Choroid plexus epithelial cell (primary cell): ENCODE results near the gene LAMA4.
A peak's percentile ranks its signal among the peaks of the same experiment; 100 is the strongest.

Experiments
- DNase-seq: peaks from one replicate; pipeline ENCODE4 v3.0.0-alpha.2; 2010; ENCODE audit warnings: low read depth
- H3K4me3 ChIP-seq: 2 replicates; pipeline ENCODE4 v1.5.1; 2011; ENCODE audit warnings: low read depth, mild to moderate bottlenecking, control low read depth, low read length, moderate library complexity
- CTCF ChIP-seq: conservative IDR thresholded peaks from 2 replicates; pipeline ENCODE4 v1.5.1; 2011; ENCODE audit warnings: low read depth, mild to moderate bottlenecking, control low read depth, inconsistent platforms, low read length, moderate library complexity

LAMA4 gene

DNA sequence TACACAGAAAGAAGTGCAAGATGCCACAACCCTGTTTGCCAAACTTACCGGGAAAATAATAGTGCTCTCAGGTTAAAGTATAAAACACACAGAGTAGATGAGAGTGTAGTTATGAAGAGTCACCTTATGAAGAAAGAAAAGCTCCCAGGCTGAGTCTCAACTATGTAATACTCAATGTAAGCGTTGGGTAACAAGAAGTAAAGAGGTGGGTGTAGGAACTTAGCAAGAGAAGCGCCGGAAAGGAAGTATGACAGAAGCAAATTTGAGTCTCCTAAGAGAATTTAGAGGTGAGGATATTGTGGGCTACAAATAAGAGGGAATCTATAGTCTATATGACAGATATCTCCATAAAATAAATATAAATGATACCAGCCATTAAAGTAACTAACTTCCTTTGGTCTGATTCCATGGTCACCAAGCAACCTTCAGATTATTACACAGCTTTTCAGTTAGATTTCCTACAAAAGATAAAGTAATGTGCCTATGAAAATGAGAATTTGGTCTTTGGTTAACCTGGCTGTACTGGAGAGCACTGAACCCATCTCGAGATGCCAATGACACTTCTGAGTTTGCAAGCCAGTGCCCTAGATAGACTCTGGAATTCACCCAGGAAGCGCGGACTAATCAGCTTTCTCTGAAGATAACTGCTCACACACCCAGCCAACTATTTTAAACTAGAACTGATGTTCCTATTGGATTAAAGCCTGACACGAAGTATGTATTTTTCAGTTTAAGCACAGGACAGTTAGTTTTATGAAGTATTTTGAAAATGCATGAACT, 168.9 kb downstream of the LAMA4 start:
- TF ChIP-seq CTCF, result no peak
- no peak overlapping the region for H3K4me3 ChIP-seq
- DNase-seq, result no peak

DNA sequence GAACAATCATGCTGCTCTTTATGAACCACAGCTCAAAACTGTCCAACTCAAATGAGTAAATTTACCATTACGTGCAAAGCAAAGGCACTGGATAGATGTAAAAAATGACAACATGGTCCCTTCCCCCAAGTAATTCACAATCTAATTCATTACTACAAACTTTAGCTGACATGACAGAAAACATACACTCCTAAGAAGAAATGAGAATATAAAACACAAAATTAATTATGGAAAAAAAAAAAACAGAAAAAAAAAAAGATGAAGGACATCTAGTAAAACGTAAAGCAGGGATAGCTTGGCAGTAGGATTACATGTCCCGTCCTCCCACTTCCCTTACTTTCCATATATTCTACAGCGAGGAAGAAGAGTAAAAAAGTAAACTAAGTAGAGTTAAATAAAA, 172.8 kb downstream of the LAMA4 start:
- H3K4me3 ChIP-seq, result no peak overlapping the region
- no peak for DNase-seq
- TF ChIP-seq CTCF, result no peak

- TF ChIP-seq CTCF, result no peak
- no peak for DNase-seq
- no peak overlapping the region for H3K4me3 ChIP-seq
These were observed 187.8 kb downstream of the LAMA4 start for GRCh38 chr6:112066606-112067005.

- no peak for TF ChIP-seq CTCF
- DNase-seq, result peak; percentile 10
These were observed 188.9 kb downstream of the LAMA4 start for GRCh38 chr6:112065426-112065986.

GRCh38 chr6:112062966-112063365, 191.4 kb downstream of the LAMA4 start:
- no peak for TF ChIP-seq CTCF
- no peak for DNase-seq
- H3K4me3 ChIP-seq, result no peak overlapping the region

More at GRCh38 chr6:112065426-112065986, 188.9 kb downstream of the LAMA4 start:
- H3K4me3 ChIP-seq, result no peak overlapping the region

DNA sequence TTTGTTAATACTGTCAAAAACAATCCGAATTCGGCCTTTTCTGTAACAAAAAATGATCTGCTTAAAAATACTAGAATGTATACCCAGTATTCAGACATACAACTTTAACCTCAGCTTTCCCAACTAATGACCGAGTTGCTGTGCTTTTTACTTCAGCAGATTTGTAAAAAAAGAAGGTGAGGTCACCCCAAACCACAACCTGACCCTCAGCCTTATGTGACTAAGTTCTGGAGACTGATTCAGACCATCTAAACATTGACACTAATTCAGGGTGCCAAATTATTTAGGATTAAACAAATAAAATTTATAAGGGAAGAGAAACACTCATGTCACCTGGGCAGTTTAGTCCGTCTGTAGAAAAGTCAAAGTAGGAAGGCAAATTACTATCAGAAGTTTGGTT, 192.8 kb downstream of the LAMA4 start:
- no peak for TF ChIP-seq CTCF

More for the DNA sequence above, 192.8 kb downstream of the LAMA4 start:
- peak; percentile 66 for DNase-seq
- no peak overlapping the region for H3K4me3 ChIP-seq
